RWPE1 (cell line): ENCODE results near the gene SLC24A3.

ENCODE experiments used
- CTCF ChIA-PET: fragments of 350-600 bp; sonication (Branson Sonifier 250); formaldehyde crosslinking; extraction: SDS; loops from one replicate; lab custom pipeline; 2021; lab: Yijun Ruan, JAX
- POLR2A ChIA-PET: fragments of 400-600 bp; formaldehyde crosslinking; extraction: SDS; loops from one replicate; lab custom pipeline; 2020; ENCODE audit warnings: antibody characterized with exemption; ENCODE audit not compliant: low non-redundant PET; lab: Yijun Ruan, JAX
- DNase-seq: peaks from one replicate; pipeline ENCODE4 v3.0.0; 2012; ENCODE audit warnings: low spot score
- H3K27ac ChIP-seq: fragments of 450-650 bp; 2 replicates; pipeline ENCODE4 v1.5.1; 2017
- CTCF ChIP-seq: fragments of 450-650 bp; conservative IDR thresholded peaks from 2 replicates; pipeline ENCODE4 v1.5.1; 2017; ENCODE audit warnings: low read depth, mild to moderate bottlenecking

Gene SLC24A3

DNA sequence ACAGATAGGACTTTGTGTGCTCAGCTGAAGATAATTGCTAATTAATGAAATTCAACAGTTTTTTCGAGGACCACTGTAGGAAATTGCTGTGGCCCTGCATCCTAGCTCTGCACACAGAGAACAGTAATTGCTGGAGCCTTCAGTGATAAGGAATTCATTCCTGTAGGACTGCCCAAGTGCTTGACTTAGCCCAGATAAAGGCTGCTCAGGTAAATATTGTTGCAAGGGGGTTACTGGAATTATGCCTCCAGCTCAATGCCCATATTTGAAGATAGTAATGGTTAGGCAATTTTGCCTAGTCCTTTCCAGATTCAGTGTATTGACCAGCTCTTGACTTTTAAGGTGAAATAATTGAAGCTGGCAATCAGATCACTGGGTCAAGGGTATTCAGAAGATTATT lies 122.9 kb downstream of the SLC24A3 start:
- no peak overlapping the region for H3K27ac ChIP-seq
- TF ChIP-seq CTCF = no peak
- POLR2A ChIA-PET = no interaction called here
- CTCF ChIA-PET = interaction anchor here (0.5 to 1.3 kb wide), 2 partner anchors 23 to 25 kb away, joined by 3 to 5 read pairs; no protein-coding TSS in a partner anchor
- DNase-seq = no peak

DNA sequence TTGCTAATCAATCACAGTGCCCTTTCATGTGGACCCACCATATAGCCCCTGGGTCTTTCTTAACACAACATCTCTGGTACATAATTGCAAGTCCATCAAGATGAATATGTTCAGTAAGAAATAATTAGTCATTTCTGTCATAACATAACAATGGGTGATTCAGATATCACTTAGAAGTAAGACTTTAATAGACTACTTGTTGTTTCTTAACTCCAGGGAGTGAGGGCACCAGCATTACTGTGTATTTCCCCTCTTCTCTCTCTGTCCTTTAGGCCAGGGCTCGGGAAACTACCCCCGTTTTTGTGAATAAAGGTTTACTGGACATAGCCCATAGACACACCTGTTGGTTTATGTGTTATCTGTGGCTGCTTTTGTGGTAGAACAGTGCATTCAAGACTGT lies 123.5 kb downstream of the SLC24A3 start:
- TF ChIP-seq CTCF = no peak
- ChIA-PET CTCF (no interaction called here), POLR2A (no interaction called here)
- H3K27ac ChIP-seq = no peak overlapping the region
- DNase-seq = no peak

- POLR2A ChIA-PET = no interaction called here
- no peak for TF ChIP-seq CTCF
- DNase-seq = no peak
- no peak overlapping the region for H3K27ac ChIP-seq
- CTCF ChIA-PET = no interaction called here
These were observed 124.2 kb downstream of the SLC24A3 start for GRCh38 chr20:19336631-19337030.

GRCh38 chr20:19338380-19338779 lies 125.9 kb downstream of the SLC24A3 start:
- no peak for TF ChIP-seq CTCF
- no peak for DNase-seq
- H3K27ac ChIP-seq = no peak overlapping the region
- CTCF ChIA-PET = no interaction called here
- POLR2A ChIA-PET = no interaction called here

- TF ChIP-seq CTCF = no peak
- ChIA-PET POLR2A (no interaction called here), CTCF (interaction anchor here (0.6 kb wide), 1 partner anchor 895 kb away, joined by 4 read pairs; no protein-coding TSS in a partner anchor)
- no peak overlapping the region for H3K27ac ChIP-seq
- no peak for DNase-seq
These were observed 126.5 kb downstream of the SLC24A3 start for GRCh38 chr20:19338960-19339359.

- POLR2A ChIA-PET = no interaction called here
- no peak for DNase-seq
- H3K27ac ChIP-seq = no peak overlapping the region
- no peak for TF ChIP-seq CTCF
- CTCF ChIA-PET = interaction anchor here (0.6 to 0.7 kb wide), 2 partner anchors 22 to 448 kb away, joined by 3 read pairs; no protein-coding TSS in a partner anchor
These were observed 129.1 kb downstream of the SLC24A3 start for GRCh38 chr20:19341348-19342053.
